GM21619 (cell line): ENCODE results near the gene KLHL7.
"Not testable (repeated sequence)": the region's sequence is repeated elsewhere in the genome, so short reads cannot be mapped to it uniquely, and the experiment has no call there.

Experiments
- ATAC-seq: cut with Tn5 transposase; IDR thresholded peaks from one replicate; pipeline ENCODE4 v1.9.1; 2021; ENCODE audit not compliant: unreplicated experiment

Gene KLHL7

GRCh38 chr7:23212395-23212794, 106.8 kb downstream of the KLHL7 start:
- no peak for ATAC-seq

GRCh38 chr7:23212841-23213240, 107.3 kb downstream of the KLHL7 start:
- ATAC-seq: no peak

- ATAC-seq: no peak
Measured at GRCh38 chr7:23213755-23214154, 108.2 kb downstream of the KLHL7 start.

- ATAC-seq: no peak
Measured at GRCh38 chr7:23214423-23214822, 108.8 kb downstream of the KLHL7 start.

- no peak for ATAC-seq
Measured at GRCh38 chr7:23214938-23215337, 109.4 kb downstream of the KLHL7 start.

GRCh38 chr7:23216021-23216420, 110.4 kb downstream of the KLHL7 start:
- no peak for ATAC-seq

GRCh38 chr7:23218196-23218595, 112.6 kb downstream of the KLHL7 start:
- ATAC-seq: no peak

GRCh38 chr7:23220690-23221305, 115.2 kb downstream of the KLHL7 start:
- no peak for ATAC-seq

- ATAC-seq: no peak
Measured at GRCh38 chr7:23222439-23223030, 117.0 kb downstream of the KLHL7 start.

GRCh38 chr7:23224364-23224763, 118.8 kb downstream of the KLHL7 start:
- ATAC-seq: not testable (repeated sequence)

- no peak for ATAC-seq
Measured at GRCh38 chr7:23226844-23227450, 121.4 kb downstream of the KLHL7 start.
